ENCODE results near the gene FAM241B.

FAM241B gene

DNA sequence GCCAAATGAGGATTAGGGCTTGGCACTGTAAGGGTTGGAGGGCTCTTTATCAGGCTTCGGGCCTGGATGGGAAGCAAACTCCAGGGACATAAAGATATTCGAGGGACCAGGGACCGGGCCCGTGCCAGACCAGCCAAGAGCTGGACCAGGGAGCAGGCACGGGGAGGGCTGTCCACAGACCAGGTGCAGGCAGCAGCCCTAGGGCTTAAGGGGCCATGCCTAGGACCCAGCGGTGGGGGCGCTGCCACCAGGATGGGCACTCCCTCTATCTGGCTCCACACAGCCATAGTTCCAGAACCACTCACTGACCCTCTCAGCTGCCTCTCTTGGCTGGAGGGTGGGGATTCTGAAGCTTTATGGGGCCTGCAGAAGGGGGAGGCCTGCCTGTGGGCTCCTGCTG is 32.9 kb downstream of the FAM241B start:
- Mint-ChIP-seq H3K4me3 (no peak overlapping the region), H3K27me3 (ENCODE audit: low read depth) (peaks cover 11% of the 10 kb centered on the region), H3K9me3 (no peaks in the 10 kb centered on the region), H3K4me1 (ENCODE audit: low read depth) (peaks cover 2% of the 10 kb centered on the region), H3K27ac (no peak overlapping the region), H3K36me3 (ENCODE audit: low read depth) (no peaks in the 10 kb centered on the region)

DNA sequence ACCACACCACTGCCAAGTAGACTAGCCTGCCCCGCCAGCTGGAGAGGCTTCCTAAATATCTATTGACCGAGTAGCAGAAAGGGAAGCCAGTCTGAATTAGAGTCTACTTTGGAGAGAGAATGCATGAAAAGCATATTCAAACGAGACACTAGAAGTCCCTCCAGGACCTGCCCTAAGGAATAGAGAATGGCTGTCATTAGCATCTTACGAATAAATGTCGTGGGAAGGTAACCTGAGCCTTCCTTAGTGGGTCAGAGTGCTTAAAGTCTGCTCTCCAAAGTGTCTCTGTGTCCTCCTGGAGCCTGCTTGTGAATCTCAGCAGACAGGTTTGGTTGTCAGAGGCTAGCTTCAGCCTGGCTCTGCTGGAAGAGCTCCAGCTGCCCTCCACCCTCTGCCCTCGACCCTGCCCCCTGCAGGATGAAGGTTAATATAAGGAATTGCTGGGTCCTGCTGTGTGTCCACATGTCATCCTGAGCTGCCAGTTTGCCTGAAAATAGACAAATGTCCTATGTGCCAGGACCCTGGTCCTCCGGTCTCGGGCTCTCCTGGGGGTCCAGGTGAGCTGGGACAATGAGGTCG is 33.4 kb downstream of the FAM241B start:
- Mint-ChIP-seq H3K27ac (no peak overlapping the region), H3K27me3 (ENCODE audit: low read depth) (peaks cover 7% of the 10 kb centered on the region), H3K4me1 (ENCODE audit: low read depth) (peaks cover 2% of the 10 kb centered on the region), H3K36me3 (ENCODE audit: low read depth) (no peaks in the 10 kb centered on the region), H3K9me3 (no peaks in the 10 kb centered on the region), H3K4me3 (no peak overlapping the region)

DNA sequence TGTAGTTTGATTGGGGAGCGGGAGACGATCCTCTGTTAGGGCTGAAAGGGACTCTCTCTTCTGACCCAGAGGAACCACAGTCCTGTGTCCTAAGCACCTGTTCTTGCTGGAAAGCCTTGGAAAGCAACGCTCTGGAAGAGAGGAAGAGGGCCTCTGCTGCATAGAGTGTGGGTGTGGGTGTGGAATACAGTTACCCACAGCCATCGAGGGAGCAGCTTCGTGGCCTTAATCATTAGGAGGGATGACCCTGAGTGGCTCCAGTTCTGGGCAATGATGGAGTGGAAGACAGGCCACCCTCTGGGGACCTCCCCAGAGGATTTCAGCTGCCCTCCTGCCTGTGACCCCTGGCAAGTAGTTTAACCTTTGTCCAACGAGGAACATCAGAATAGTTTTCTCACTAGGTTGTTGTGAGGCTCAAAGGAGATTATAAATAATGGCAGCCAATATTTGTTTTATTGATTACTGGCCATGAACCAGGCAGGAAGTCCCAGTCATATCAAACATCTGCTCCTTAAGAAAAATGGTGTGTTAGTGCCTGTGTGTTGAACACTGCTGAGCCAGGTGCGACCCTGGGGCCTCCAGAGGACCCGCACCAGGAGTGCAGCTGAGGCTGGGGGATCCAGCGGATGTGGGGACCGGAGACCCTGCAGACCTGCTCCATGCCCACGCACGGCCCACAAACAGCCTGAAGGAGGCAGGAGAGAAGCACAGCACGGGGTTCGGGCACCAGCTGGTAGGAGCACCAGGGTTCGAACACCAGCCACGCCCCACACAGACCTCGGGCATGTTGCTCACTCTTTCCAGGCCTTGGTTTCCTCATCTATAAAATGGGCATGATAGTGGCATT is 35.6 kb downstream of the FAM241B start:
- H3K4me3 Mint-ChIP-seq: no peak overlapping the region
- no peaks in the 10 kb centered on the region for H3K36me3 Mint-ChIP-seq (ENCODE audit: low read depth)
- no peaks in the 10 kb centered on the region for H3K9me3 Mint-ChIP-seq
- H3K27ac Mint-ChIP-seq: no peak overlapping the region
- peaks cover 2% of the 10 kb centered on the region for H3K4me1 Mint-ChIP-seq (ENCODE audit: low read depth)
- no peaks in the 10 kb centered on the region for H3K27me3 Mint-ChIP-seq (ENCODE audit: low read depth)

DNA sequence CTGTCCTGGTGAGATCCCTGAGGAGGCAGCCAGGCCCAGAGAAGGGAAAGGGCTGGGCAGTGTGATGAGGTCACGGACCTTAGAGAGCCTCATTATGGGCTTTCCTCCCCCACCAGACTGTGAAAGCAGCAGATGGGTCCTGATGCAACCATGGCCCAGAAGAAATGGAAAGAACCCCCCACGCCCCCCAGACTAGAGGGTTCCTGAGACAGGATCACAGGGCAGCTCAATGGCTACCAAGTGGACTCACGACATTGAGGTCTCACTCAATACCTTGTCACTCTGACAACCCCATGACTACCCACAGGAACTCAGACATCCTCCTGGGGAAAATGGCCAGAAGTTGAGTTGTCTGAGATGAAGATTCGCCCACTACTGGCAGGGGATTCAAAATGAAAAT is 36.7 kb downstream of the FAM241B start:
- H3K27me3 Mint-ChIP-seq (ENCODE audit: low read depth): no peaks in the 10 kb centered on the region

DNA sequence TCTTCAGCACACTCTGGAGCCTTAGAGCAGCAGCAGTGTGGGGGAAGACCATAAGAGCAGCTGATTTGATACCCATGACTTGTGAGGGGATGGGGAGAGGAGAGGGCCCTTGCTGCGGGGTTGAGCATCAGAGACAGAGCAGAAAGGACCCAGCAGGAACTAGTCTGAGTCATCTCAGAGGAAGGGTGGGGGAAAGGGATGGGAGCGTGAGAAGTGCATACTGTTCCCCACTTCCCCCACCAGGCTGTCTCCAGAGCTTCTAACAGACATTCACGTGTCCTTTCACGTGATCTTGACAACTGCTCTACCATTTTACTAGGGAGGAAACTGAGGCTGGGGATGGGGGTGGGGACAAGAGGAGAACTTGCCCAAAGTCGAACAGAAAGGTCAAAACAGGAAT is 38.7 kb downstream of the FAM241B start:
- Mint-ChIP-seq H3K36me3 (ENCODE audit: low read depth) (no peaks in the 10 kb centered on the region), H3K9me3 (no peaks in the 10 kb centered on the region), H3K4me3 (no peak overlapping the region), H3K27me3 (ENCODE audit: low read depth) (no peaks in the 10 kb centered on the region), H3K27ac (no peak overlapping the region), H3K4me1 (ENCODE audit: low read depth) (no peaks in the 10 kb centered on the region)

More for the DNA sequence above, 36.7 kb downstream of the FAM241B start:
- no peaks in the 10 kb centered on the region for H3K9me3 Mint-ChIP-seq
- H3K4me1 Mint-ChIP-seq (ENCODE audit: low read depth): no peaks in the 10 kb centered on the region
- H3K36me3 Mint-ChIP-seq (ENCODE audit: low read depth): no peaks in the 10 kb centered on the region
- no peak overlapping the region for H3K4me3 Mint-ChIP-seq
- no peak overlapping the region for H3K27ac Mint-ChIP-seq

DNA sequence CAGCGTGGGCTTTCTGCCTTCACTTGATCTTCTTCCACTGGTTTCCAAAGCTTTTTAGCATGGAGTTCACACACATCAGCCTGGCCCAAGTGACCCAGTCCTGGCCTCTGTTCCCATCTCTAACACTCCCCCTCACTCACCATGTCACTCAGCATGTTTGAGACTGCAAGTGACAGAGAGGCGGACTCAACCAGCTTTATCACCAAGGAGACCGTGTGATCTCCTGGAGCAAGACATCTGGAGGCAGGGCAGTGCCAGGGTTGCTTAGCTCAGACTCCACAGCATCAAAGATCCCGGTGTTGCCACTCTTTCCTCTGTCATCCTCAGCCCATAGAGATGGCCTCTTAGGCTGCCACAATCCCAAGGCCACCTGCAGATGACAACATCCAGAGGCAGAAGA is 39.4 kb downstream of the FAM241B start:
- Mint-ChIP-seq H3K36me3 (ENCODE audit: low read depth) (no peaks in the 10 kb centered on the region), H3K9me3 (no peaks in the 10 kb centered on the region), H3K27ac (no peak overlapping the region), H3K4me1 (ENCODE audit: low read depth) (no peaks in the 10 kb centered on the region), H3K4me3 (no peak overlapping the region), H3K27me3 (ENCODE audit: low read depth) (no peaks in the 10 kb centered on the region)

DNA sequence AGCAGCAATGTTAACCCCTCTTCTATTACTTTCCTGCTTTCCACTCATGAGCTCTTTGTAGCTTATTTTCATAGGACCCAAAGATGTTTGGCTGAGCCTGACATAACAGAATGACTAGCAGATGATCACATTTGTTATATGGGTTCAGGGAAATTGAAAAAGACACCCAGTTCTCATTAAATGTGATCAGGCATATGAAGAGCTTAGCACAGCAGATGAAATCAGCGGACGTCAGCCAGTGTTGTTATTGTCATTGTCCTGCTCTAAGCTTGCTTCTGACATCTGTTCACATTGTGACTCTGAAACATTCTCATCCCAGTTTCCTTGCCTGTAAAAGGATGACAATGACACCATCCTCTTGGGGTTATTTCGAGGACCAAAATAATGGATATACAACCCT is 43.5 kb downstream of the FAM241B start:
- Mint-ChIP-seq H3K27me3 (ENCODE audit: low read depth) (no peaks in the 10 kb centered on the region), H3K4me3 (no peak overlapping the region), H3K9me3 (no peaks in the 10 kb centered on the region)

DNA sequence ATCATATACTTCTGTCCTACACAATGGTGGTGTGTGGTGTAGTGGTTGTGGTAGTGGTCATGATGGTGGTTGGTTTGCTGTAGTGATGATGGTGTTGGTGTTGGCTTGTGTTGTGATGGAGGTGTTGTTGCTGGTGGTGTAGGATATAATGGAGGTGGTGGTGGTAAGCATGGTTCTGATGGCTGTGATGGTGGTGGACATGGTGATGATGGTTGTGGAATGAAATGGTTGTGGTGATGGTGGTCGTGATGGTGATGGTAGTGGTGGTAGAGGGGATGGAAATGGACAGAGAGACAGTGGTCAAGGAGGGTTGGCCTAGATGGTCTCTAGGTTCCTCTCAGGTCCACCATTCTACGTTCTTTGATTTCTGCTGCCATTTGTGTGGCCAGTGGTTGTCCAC is 44.7 kb downstream of the FAM241B start:
- no peaks in the 10 kb centered on the region for H3K36me3 Mint-ChIP-seq (ENCODE audit: low read depth)

More for the DNA sequence above, 43.5 kb downstream of the FAM241B start:
- Mint-ChIP-seq H3K4me1 (ENCODE audit: low read depth) (no peaks in the 10 kb centered on the region), H3K36me3 (ENCODE audit: low read depth) (no peaks in the 10 kb centered on the region), H3K27ac (no peak overlapping the region)

DNA sequence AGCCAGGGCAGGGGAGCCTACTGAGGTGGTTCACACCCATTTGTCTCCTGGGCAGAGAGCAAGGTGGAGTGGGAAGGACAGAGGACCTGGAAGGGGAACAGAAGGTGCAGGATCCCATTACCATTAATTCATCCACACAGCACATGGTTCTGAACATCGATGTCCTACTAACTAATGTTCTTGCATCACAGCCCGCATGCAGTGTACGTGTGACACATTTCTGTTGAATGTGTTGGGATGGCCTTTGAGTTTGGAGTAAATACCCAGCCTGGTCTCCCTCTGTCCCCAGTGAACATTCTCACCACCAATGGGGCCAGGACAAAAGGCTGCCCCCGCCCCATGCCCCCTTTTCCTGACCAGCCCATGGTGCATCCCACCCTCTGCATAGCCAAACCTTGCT is 46.3 kb downstream of the FAM241B start:
- peaks cover 5% of the 10 kb centered on the region for H3K27me3 Mint-ChIP-seq (ENCODE audit: low read depth)

More for the DNA sequence above, 44.7 kb downstream of the FAM241B start:
- Mint-ChIP-seq H3K4me3 (no peak overlapping the region), H3K9me3 (no peaks in the 10 kb centered on the region), H3K4me1 (ENCODE audit: low read depth) (no peaks in the 10 kb centered on the region), H3K27me3 (ENCODE audit: low read depth) (peaks cover under 1% of the 10 kb centered on the region), H3K27ac (no peak overlapping the region)

DNA sequence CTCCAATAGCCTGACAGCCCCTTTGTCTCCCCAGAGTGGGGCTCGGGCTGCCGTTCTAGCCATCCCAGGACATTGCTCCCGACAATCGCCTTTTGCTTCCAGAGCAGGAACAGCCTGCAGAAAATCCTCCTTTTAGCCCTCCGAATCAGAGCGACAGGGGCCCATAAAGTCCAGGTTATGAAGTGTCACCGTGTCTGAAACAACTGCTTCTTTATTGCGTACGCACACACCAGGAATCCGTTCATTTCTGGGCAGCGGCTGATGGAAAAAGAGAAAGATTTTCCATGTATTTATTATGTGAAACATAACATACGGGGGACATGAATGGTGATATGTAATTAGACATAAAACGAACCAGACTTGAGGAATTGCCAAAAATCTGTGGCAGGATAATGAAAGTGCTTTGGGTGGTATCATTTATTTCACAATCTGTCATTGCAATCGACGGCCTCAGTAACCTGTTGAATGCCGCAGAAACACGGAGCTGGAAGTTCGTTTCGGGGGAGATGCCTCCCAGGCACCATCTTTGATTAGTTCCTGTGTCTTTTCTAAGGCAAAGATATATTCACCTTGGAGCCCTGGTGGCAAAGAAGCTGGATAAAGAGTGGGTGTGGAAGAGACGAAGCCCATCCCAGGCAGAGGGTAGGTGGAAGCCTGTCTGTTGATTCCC is 48.1 kb downstream of the FAM241B start:
- H3K27me3 Mint-ChIP-seq (ENCODE audit: low read depth): peaks cover 6% of the 10 kb centered on the region
- no peaks in the 10 kb centered on the region for H3K4me1 Mint-ChIP-seq (ENCODE audit: low read depth)
- H3K27ac Mint-ChIP-seq: no peak overlapping the region
- H3K9me3 Mint-ChIP-seq: no peaks in the 10 kb centered on the region
- no peaks in the 10 kb centered on the region for H3K36me3 Mint-ChIP-seq (ENCODE audit: low read depth)
- no peak overlapping the region for H3K4me3 Mint-ChIP-seq

More for the DNA sequence above, 46.3 kb downstream of the FAM241B start:
- Mint-ChIP-seq H3K9me3 (no peaks in the 10 kb centered on the region), H3K36me3 (ENCODE audit: low read depth) (no peaks in the 10 kb centered on the region), H3K27ac (no peak overlapping the region), H3K4me3 (no peak overlapping the region), H3K4me1 (ENCODE audit: low read depth) (no peaks in the 10 kb centered on the region)

DNA sequence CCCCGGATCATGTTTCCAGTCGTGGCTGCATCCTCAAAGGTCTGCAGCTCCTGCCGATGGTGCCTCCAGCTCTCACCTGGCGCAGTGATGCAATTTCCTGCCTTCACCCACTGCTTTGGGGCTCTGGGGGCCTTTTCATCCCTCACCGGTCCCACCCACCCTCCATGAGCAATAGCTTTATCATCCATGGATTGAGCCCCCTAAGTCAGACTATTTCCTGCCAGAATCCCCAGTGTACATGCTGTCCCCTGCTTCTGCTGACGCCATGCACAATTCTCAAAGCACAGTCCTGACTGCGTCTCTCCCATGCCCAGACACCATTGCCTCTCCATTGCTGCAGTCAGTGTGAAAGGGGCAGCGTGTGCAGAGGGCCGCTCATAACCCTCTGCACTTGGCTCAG is 49.7 kb downstream of the FAM241B start:
- Mint-ChIP-seq H3K4me3 (no peak overlapping the region), H3K27me3 (ENCODE audit: low read depth) (peaks cover 9% of the 10 kb centered on the region), H3K36me3 (ENCODE audit: low read depth) (no peaks in the 10 kb centered on the region), H3K4me1 (ENCODE audit: low read depth) (no peaks in the 10 kb centered on the region), H3K27ac (no peak overlapping the region), H3K9me3 (no peaks in the 10 kb centered on the region)

DNA sequence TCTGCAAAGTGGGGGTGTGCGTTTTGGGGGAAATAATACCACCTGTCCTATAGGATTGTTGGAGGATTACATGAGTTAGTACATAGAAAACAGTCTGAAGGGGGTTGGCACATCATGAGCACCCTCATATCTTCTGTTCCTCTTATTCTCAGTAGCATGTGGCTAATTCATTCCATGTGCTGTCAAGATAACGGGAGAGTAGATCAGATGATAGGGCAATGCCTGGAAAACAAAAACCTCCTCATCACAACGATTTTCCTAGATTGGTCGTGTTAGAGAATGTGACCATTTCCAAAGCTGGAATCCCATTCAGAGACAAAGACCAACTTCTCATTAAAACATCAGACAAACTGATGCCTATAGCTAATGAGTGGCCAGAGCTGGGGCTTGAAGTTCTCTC is 50.6 kb downstream of the FAM241B start:
- no peaks in the 10 kb centered on the region for H3K36me3 Mint-ChIP-seq (ENCODE audit: low read depth)
- H3K27me3 Mint-ChIP-seq (ENCODE audit: low read depth): peaks cover 9% of the 10 kb centered on the region
- no peak overlapping the region for H3K4me3 Mint-ChIP-seq
- no peaks in the 10 kb centered on the region for H3K9me3 Mint-ChIP-seq
- H3K4me1 Mint-ChIP-seq (ENCODE audit: low read depth): no peaks in the 10 kb centered on the region
- no peak overlapping the region for H3K27ac Mint-ChIP-seq

DNA sequence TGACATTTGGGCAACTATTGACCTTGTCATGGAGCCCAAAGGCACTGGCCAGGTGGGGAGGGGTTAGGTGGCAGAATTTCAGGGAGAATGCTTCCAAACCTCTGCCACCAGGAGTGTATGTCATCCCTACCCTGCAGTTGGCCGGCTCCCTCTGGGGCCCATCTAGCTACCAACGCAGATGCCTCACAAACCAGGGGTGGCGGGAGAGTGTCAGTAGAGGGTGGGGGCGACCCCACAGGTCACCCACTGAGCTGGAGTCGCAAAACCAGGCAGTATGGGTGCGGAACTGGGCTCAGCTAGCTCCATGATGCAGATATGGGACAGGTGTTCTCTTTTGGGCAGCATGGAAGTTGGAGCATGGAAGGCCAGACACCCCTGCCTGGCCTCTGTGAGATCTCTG is 51.4 kb downstream of the FAM241B start:
- Mint-ChIP-seq H3K9me3 (no peaks in the 10 kb centered on the region), H3K27me3 (ENCODE audit: low read depth) (peaks cover 9% of the 10 kb centered on the region), H3K36me3 (ENCODE audit: low read depth) (no peaks in the 10 kb centered on the region), H3K4me3 (no peak overlapping the region), H3K27ac (no peak overlapping the region), H3K4me1 (ENCODE audit: low read depth) (no peaks in the 10 kb centered on the region)

DNA sequence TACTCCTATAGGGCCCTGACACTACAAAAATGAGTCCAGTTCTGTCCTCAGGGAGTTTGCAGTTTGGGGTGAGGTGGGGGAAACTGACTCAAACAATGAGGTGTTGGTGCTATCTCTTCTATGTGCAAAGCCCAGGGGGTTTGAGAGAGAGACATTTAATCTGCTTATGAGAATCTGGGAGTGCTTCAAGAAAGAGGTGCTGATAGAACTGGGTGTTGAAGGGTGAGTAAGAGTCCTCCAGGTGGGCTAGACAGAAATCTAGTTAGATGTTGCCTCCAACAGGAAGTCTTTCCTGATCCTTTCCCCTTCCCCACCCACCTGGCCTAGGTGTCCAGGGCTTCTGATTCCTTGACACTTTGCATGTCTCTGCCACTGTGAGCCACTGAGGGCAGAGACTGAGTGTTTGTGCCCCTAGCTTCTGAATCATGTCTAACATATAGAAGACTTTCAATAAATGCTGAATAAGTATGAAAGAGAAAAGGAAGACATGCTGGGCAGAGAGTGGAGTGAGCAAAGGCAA is 53.0 kb downstream of the FAM241B start:
- Mint-ChIP-seq H3K4me1 (ENCODE audit: low read depth) (no peaks in the 10 kb centered on the region), H3K36me3 (ENCODE audit: low read depth) (no peaks in the 10 kb centered on the region), H3K9me3 (no peaks in the 10 kb centered on the region), H3K27me3 (ENCODE audit: low read depth) (peaks cover 9% of the 10 kb centered on the region), H3K27ac (no peak overlapping the region), H3K4me3 (no peak overlapping the region)

Measured in T-helper 1 cell treated with Interleukin-12 subunit alpha and Interleukin-12 subunit beta and Interleukin-4 antibody, amounts not matched to agents 30 μg/mL and 1 μg/mL, for 36 hours (primary cell).